ENCODE results near the gene TRAPPC3.

- TF ChIP-seq CTCF (IDR thresholded peaks at IDR 0.05; ENCODE audit: insufficient read depth, low read length, poor library complexity, severe bottlenecking) = no peak
- TF ChIP-seq EZH2phosphoT487 (conservative IDR thresholded peaks at IDR 0.05; ENCODE audit: low read length) = no peak
These were observed 34.1 kb upstream of the TRAPPC3 start for GRCh38 chr1:36183309-36183856.

All from SU-DHL-6 (cell line).